DND-41 (cell line): ENCODE measurements around the gene GSTA5.

Source experiments
- EZH2 ChIP-seq: IDR thresholded peaks from 3 replicates; pipeline ENCODE4 v1.6.1; 2012; ENCODE audit warnings: borderline replicate concordance, low read depth, mild to moderate bottlenecking, moderate library complexity, low read length, inconsistent platforms; ENCODE audit not compliant: severe bottlenecking
- TF ChIP-seq, protein P1 (sequence below): IDR thresholded peaks from 2 replicates; pipeline ENCODE4 v1.5.1; 2012; ENCODE audit warnings: borderline replicate concordance, low read length, moderate library complexity, mild to moderate bottlenecking; ENCODE audit not compliant: poor library complexity, severe bottlenecking; ENCODE audit errors: extremely low read depth

DNA sequence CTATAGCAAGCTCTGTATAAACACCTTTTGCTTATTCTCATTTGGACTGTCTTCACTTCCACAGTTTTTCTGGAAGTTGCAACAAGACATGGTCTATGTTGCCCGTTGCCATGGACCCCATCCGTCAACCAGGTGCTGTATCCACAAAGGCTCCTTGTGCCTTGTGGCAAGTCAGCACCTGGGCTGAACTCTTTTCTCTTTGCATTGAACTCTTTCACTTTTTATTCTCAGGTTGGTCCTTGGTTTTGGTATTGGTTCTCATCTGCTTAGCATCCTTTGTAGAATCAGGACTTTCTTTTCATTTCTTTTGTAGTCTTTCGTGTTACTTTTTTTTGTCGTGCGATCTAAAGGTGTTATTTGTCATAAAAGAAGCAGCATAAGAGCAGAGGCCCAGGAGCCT is 32.0 kb downstream of the GSTA5 start:
- TF ChIP-seq, protein P1, sequence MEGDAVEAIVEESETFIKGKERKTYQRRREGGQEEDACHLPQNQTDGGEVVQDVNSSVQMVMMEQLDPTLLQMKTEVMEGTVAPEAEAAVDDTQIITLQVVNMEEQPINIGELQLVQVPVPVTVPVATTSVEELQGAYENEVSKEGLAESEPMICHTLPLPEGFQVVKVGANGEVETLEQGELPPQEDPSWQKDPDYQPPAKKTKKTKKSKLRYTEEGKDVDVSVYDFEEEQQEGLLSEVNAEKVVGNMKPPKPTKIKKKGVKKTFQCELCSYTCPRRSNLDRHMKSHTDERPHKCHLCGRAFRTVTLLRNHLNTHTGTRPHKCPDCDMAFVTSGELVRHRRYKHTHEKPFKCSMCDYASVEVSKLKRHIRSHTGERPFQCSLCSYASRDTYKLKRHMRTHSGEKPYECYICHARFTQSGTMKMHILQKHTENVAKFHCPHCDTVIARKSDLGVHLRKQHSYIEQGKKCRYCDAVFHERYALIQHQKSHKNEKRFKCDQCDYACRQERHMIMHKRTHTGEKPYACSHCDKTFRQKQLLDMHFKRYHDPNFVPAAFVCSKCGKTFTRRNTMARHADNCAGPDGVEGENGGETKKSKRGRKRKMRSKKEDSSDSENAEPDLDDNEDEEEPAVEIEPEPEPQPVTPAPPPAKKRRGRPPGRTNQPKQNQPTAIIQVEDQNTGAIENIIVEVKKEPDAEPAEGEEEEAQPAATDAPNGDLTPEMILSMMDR: no peak
- no peak for TF ChIP-seq EZH2
